NB4 (cell line): ENCODE data around the gene EPB41L4A.

ENCODE experiments used
- CTCF ChIP-seq: IDR thresholded peaks from one replicate; pipeline ENCODE4 v1.5.1; 2012; ENCODE audit warnings: low read depth, low read length
- MAX ChIP-seq: IDR thresholded peaks from 2 replicates; pipeline ENCODE4 v1.6.1; 2011; ENCODE audit warnings: low read depth, low read length
- MYC ChIP-seq: IDR thresholded peaks from 2 replicates; pipeline ENCODE4 v1.6.1; 2011; ENCODE audit warnings: low read depth, low read length
- POLR2A ChIP-seq: IDR thresholded peaks from 2 replicates; pipeline ENCODE4 v1.6.1; 2011; ENCODE audit warnings: mild to moderate bottlenecking; ENCODE audit not compliant: insufficient read length; ENCODE audit errors: extremely low read depth

DNA sequence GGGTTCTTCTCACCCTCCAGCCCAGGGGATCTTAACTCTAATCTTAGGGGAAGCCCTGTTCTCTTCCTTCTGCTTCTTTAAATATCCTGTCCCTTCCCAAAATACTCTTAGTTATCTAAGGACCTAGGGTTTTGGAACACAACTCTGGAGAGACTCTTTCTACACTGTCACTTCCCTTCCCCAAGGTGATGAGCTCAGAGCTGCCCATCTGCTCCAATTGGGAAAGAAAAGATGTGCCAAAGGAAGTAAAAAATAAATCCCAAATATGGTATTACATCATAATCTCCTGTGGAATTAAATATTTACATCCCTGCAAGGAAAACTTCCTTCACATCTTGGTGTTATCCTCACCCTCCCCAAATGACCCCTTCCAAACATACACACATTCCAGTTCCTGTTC, 291.2 kb downstream of the EPB41L4A start:
- TF ChIP-seq CTCF (no peak), POLR2A (no peak), MYC (no peak), MAX (no peak)
